Measurements from ENCODE around the gene NFASC. TPM values are rescaled to one million over a fixed set of nuclear protein-coding genes. Genes with fewer than 3 reads are reported as not detected.

Gene NFASC
- total RNA-seq, 1 experiment from 2014 or later: not detected

DNA sequence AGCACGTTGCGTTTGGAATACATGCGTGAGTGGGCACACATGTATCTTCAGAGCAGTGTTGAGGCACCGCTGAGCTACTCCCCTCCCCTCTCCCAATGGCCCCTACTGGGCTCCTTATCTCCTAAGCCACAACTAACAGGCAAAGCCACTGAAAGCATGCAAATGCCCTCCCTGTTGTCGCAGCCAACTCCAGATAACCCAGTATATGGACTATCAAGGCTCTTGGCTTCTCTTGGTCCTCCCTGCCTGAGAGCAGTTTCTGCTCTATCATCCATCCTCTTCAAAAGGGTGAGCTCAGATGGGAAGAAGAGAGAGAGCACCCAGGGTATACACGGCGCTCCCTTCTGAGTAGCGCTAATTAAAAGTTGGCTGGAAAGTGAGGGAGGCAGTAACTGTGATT is 113.8 kb downstream of the NFASC start:
- DNase-seq: no peak
- H3K36me3 Mint-ChIP-seq (ENCODE audit: insufficient read depth, unreplicated experiment): no peaks in the 10 kb centered on the region
- CTCF ChIA-PET: interaction anchor here (0.6 to 1.6 kb wide), 5 partner anchors 9 to 869 kb away, joined by 3 to 5 read pairs (median 4); no protein-coding TSS in a partner anchor
- H3K4me1 Mint-ChIP-seq (ENCODE audit: low read depth, unreplicated experiment): no peaks in the 10 kb centered on the region
- H3K4me3 Mint-ChIP-seq (ENCODE audit: low read depth, unreplicated experiment): no peak overlapping the region
- BruUV-seq (replicated peaks): no TSS peak
- peaks cover 100% of the 10 kb centered on the region for H3K27me3 Mint-ChIP-seq (ENCODE audit: unreplicated experiment)
- intact Hi-C loops (cut with micrococcal nuclease; ENCODE audit: unreplicated experiment): no loop called here
- H3K27ac Mint-ChIP-seq (ENCODE audit: unreplicated experiment): no peak overlapping the region
- no peaks in the 10 kb centered on the region for H3K9me3 Mint-ChIP-seq (ENCODE audit: low read depth, unreplicated experiment)
- TF ChIP-seq CTCF (IDR thresholded peaks at IDR 0.05; ENCODE audit: unreplicated experiment): no peak

GRCh38 chr1:204986181-204986580 is 115.5 kb downstream of the NFASC start:
- TF ChIP-seq CTCF (IDR thresholded peaks at IDR 0.05; ENCODE audit: unreplicated experiment): no peak
- no peak overlapping the region for H3K4me3 Mint-ChIP-seq (ENCODE audit: low read depth, unreplicated experiment)
- H3K36me3 Mint-ChIP-seq (ENCODE audit: insufficient read depth, unreplicated experiment): no peaks in the 10 kb centered on the region
- no peak for DNase-seq
- H3K4me1 Mint-ChIP-seq (ENCODE audit: low read depth, unreplicated experiment): no peaks in the 10 kb centered on the region
- intact Hi-C loops (cut with micrococcal nuclease; ENCODE audit: unreplicated experiment): no loop called here
- CTCF ChIA-PET: no interaction called here
- H3K27ac Mint-ChIP-seq (ENCODE audit: unreplicated experiment): no peak overlapping the region
- H3K27me3 Mint-ChIP-seq (ENCODE audit: unreplicated experiment): peaks cover 100% of the 10 kb centered on the region
- no peaks in the 10 kb centered on the region for H3K9me3 Mint-ChIP-seq (ENCODE audit: low read depth, unreplicated experiment)
- no TSS peak for BruUV-seq (replicated peaks)

GRCh38 chr1:204987689-204988088 is 117.0 kb downstream of the NFASC start:
- intact Hi-C loops (cut with micrococcal nuclease; ENCODE audit: unreplicated experiment): no loop called here
- BruUV-seq (replicated peaks): no TSS peak
- DNase-seq: no peak
- no peaks in the 10 kb centered on the region for H3K36me3 Mint-ChIP-seq (ENCODE audit: insufficient read depth, unreplicated experiment)
- TF ChIP-seq CTCF (IDR thresholded peaks at IDR 0.05; ENCODE audit: unreplicated experiment): no peak
- no peaks in the 10 kb centered on the region for H3K9me3 Mint-ChIP-seq (ENCODE audit: low read depth, unreplicated experiment)
- no peaks in the 10 kb centered on the region for H3K4me1 Mint-ChIP-seq (ENCODE audit: low read depth, unreplicated experiment)
- peaks cover 100% of the 10 kb centered on the region for H3K27me3 Mint-ChIP-seq (ENCODE audit: unreplicated experiment)
- CTCF ChIA-PET: interaction anchor here (3.5 kb wide), 1 partner anchor 74 kb away, joined by 95 read pairs; no protein-coding TSS in a partner anchor
- no peak overlapping the region for H3K27ac Mint-ChIP-seq (ENCODE audit: unreplicated experiment)
- H3K4me3 Mint-ChIP-seq (ENCODE audit: low read depth, unreplicated experiment): no peak overlapping the region

GRCh38 chr1:204988196-204988595 is 117.5 kb downstream of the NFASC start:
- TF ChIP-seq CTCF (IDR thresholded peaks at IDR 0.05; ENCODE audit: unreplicated experiment): no peak
- H3K4me1 Mint-ChIP-seq (ENCODE audit: low read depth, unreplicated experiment): no peaks in the 10 kb centered on the region
- H3K4me3 Mint-ChIP-seq (ENCODE audit: low read depth, unreplicated experiment): no peak overlapping the region
- no TSS peak for BruUV-seq (replicated peaks)
- intact Hi-C loops (cut with micrococcal nuclease; ENCODE audit: unreplicated experiment): no loop called here
- H3K36me3 Mint-ChIP-seq (ENCODE audit: insufficient read depth, unreplicated experiment): no peaks in the 10 kb centered on the region
- no peak for DNase-seq
- CTCF ChIA-PET: interaction anchor here (1.1 to 3.5 kb wide), 3 partner anchors 10 to 153 kb away, joined by 4 to 95 read pairs (median 14); no protein-coding TSS in a partner anchor
- no peak overlapping the region for H3K27ac Mint-ChIP-seq (ENCODE audit: unreplicated experiment)
- H3K27me3 Mint-ChIP-seq (ENCODE audit: unreplicated experiment): peaks cover 100% of the 10 kb centered on the region
- no peaks in the 10 kb centered on the region for H3K9me3 Mint-ChIP-seq (ENCODE audit: low read depth, unreplicated experiment)

Data from Calu3 (cell line).